ENCODE results near the gene SMIM7.

- no peak for TF ChIP-seq CTCF (IDR thresholded peaks at IDR 0.05; ENCODE audit: borderline replicate concordance, extremely low read depth, low read length, poor library complexity, severe bottlenecking)
- no peak for TF ChIP-seq EZH2 (IDR thresholded peaks at IDR 0.05; ENCODE audit: borderline replicate concordance, low read depth, low read length, severe bottlenecking)
Observed at GRCh38 chr19:16637535-16637934, 22.4 kb downstream of the SMIM7 start.

All from DND-41 (cell line).